ENCODE measurements around the gene GM2A.
"Not testable (repeated sequence)": the region's sequence is repeated elsewhere in the genome, so short reads cannot be mapped to it uniquely, and the experiment has no call there.

Gene GM2A

GRCh38 chr5:151295791-151296477 lies 42.9 kb downstream of the GM2A start:
- DNase-seq, result no peak

DNA sequence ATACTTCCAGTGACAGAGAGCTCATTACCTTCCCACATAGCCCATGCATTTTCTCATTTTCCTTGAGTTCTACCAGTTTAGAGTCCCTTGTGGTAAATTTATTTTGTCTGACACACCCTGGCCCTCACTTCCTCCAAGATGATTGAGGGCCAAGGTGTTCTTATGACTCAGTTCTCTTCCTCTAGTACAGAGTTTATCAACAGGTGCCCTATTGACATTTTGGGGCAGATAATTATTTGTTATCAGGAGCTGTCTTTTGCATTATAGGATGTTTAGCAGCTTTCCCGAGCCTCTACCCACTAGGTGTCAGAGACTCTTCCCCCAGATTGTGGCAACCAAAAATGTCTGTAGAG lies 43.5 kb downstream of the GM2A start:
- DNase-seq, result no peak

DNA sequence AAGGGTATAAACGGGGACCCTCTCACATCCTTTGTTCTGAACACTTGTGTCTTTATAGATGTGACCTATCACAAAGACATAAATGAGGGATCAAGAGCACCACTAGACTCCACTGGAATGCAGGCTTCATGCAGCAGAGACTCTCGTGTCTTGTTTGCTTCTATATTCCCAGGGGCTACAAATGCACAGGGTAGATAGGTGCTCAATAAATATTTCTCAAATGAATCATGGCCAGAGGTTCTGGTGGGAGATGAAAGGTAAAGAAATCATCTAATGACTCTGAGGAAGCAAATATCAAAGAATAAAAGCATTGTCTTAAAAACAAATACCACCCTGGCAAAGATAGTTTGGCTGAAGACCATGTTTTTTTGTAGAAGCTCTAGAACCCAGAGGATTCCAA lies 44.0 kb downstream of the GM2A start:
- DNase-seq, result no peak

GRCh38 chr5:151298063-151298855 lies 45.3 kb downstream of the GM2A start:
- no peak for DNase-seq

DNA sequence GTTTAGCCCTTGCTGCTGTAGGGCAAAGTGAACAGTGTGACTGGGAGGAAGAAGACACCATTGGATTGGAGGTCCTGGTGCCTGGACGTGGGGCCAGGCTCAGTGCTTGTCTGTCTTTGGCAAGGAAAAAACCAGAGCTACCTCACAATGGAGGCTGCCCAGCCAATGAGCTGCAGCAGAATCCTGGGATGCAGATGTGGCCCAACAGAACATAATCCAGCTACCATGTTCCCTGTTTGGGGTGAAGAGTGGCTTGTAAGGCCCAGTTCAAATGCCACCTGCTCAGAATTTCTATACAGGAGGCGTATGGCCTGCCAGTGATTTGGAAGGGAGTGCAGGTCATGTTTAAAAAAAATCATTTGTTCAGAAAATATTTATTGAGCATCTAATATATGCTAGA lies 50.7 kb downstream of the GM2A start, which contains the start of gene SLC36A3:
Gene SLC36A3 (minus strand): TSS at position 101 of the 400 bp plus-strand sequence. CDS start 412 bp downstream, outside the sequence.
- DNase-seq, result no peak

DNA sequence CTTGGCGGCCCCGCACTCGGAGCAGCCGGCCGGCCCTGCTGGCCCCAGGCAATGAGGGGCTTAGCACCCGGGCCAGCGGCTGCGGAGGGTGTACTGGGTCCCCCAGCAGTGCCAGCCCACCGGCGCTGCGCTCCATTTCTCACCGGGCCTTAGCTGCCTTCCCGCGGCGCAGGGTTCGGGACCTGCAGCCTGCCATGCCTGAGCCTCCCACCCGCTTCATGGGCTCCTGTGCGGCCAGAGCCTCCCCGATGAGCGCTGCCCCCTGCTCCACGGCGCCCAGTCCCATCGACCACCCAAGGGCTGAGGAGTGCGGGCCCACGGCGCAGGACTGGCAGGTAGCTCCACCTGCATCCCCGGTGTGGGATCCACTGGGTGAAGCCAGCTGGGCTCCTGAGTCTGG lies 56.3 kb downstream of the GM2A start:
- not testable (repeated sequence) for DNase-seq

DNA sequence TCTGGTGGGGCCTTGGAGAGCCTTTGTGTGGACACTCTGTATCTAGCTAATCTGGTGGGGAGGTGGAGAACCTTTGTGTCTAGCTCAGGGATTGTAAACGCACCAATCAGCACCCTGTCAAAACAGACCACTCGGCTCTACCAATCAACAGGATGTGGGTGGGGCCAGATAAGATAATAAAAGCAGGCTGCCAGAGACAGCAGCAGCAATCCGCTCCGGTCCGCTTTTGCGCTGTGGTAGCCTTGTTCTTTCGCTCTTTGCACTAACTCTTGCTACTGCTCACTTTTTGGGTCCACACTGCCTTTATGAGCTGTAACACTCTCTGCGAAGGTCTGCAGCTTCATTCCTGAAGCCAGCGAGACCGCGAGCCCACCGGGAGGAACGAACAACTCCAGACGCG lies 56.8 kb downstream of the GM2A start:
- not testable (repeated sequence) for DNase-seq

- no peak for DNase-seq
These were observed 57.9 kb downstream of the GM2A start for GRCh38 chr5:151310932-151311331.

DNA sequence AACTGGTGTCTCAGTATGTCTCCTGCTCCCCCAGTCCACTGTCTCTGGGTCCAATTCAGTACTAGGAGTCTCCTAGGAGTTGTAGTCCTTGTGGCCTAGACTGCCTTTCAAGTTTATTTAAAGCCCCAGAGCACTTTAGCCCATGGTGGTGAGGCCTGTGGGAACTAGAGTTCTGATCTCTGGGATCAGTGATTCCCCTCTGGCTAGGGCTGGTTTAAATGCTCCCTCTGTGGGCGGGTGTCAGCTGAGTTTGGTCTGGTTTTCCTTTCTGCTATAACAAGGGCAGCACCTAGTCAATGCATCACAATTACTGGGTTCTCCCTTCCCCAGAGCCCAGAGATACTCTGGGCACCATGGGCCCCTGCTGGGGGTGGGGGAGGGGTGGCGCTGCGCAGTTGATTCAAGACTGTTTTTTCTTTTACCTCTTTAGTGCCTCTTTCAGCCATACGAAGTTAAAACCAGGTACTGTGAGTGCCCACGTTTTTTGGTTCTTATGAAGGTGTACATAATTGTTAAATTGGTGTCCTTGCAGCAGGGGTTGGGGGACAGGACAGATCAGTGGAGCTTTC lies 59.9 kb downstream of the GM2A start:
- no peak for DNase-seq

- no peak for DNase-seq
These were observed 60.4 kb downstream of the GM2A start for GRCh38 chr5:151313357-151313756.

- DNase-seq, result peak; percentile 29
These were observed 63.1 kb downstream of the GM2A start for GRCh38 chr5:151315998-151316597.

DNA sequence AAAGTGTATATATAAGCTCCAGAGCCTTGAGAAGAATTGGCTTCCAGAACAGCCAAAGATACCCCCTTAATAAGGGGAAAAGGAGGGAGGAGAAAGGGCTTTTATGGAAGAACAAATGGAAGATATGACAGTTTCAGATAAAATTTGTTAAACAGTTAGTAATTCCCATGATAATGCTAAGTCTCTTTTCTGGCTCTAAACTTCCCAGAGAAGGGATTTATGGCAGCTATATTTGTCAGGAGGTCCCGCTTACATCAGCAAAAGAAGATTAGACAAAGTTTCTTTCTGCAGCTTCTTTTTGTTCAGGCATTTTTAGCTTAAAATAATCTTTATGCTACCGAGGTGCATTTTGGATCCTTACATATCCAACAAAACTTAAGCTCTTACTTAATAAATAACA lies 64.9 kb downstream of the GM2A start:
- no peak for DNase-seq

DNA sequence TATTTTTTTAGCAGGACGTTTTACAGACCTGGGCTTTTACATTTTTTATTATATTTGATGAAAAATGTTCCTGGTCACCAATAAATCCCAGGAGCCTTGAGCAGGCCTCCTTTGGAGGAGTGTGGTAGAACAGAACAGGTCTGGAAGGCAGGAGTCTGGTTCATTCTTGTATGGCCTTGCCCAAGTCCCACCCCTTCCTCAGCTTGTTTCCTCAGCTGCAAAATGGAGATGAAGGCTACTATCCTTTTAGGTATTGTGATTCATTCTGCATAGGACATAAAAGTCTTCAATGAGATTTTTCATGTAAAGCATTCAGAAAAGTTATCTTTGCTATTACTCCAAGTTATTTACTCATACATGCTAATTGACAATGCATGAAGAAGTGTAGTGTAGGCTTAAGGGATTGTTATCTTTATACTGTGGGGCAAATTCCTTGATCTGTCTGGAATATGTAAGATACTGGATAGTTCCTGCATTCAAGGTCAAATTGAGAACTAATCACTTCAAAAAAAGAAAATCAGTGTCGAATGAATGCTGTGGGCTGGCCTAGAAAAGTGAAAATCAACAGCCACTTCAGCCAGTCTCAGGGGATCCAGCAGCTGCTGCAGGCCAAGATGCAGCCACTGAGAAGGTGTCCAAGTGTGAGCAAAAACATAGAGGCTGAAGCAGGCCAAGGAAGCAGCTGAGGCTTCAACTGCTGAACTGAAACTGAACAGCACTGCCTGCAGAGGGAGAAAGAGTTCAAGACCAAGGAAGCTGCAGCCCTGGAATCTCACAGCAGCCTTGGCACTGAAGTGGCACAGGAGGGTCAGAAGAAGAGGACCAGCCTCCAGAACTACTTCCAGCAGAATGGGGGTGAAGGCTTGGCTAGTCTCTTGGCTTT lies 66.1 kb downstream of the GM2A start:
- DNase-seq, result no peak

All from NCI-H1694 (cell line).